Measurements from ENCODE around the gene NRDC. TPM values are rescaled to one million over a fixed set of nuclear protein-coding genes. Genes with fewer than 3 reads are reported as not detected.
"Not testable (repeated sequence)": the region's sequence is repeated elsewhere in the genome, so short reads cannot be mapped to it uniquely, and the experiment has no call there.

The NRDC gene
- total RNA-seq, 2 donors from 2014 or later, result 80.7 to 83.5 TPM

GRCh38 chr1:51898090-51898734, 19.7 kb upstream of the NRDC start:
- intact Hi-C loops (cut with DNase I, micrococcal nuclease), result no loop called here
- no peak for DNase-seq
- no peak for ATAC-seq

- intact Hi-C loops (cut with DNase I, micrococcal nuclease), result loop anchor here in 1 of 2 donors (2.0 kb wide), 1 partner anchor 105 kb away; no protein-coding TSS in a partner anchor
- DNase-seq, result no peak
- ATAC-seq, result no peak
Observed at GRCh38 chr1:51897699-51898031, 19.1 kb upstream of the NRDC start.

GRCh38 chr1:51894748-51895147, 16.2 kb upstream of the NRDC start:
- intact Hi-C loops (cut with DNase I, micrococcal nuclease); ATAC-seq; DNase-seq: not testable (repeated sequence)

- ATAC-seq (no peak), DNase-seq (no peak)
- intact Hi-C loops (cut with DNase I, micrococcal nuclease), result no loop called here
Observed at GRCh38 chr1:51878308-51878615, 265 bp downstream of the NRDC start.

GRCh38 chr1:51877434-51878307, 856 bp downstream of the NRDC start:
- peak in 1 of 2 donors; percentile 41 for DNase-seq
- ATAC-seq, result peak; percentile 24
- intact Hi-C loops (cut with DNase I, micrococcal nuclease), result no loop called here

- no peak for ATAC-seq
- intact Hi-C loops (cut with DNase I, micrococcal nuclease), result no loop called here
- no peak for DNase-seq
Observed at GRCh38 chr1:51875836-51876235, 2.7 kb downstream of the NRDC start.

- intact Hi-C loops (cut with DNase I, micrococcal nuclease), result no loop called here
- DNase-seq, result no peak
- ATAC-seq, result peak; percentile 22
Observed at GRCh38 chr1:51875291-51875772, 3.2 kb downstream of the NRDC start.

GRCh38 chr1:51873270-51873669, 5.3 kb downstream of the NRDC start:
- DNase-seq; ATAC-seq; intact Hi-C loops (cut with DNase I, micrococcal nuclease): not testable (repeated sequence)

- no peak for DNase-seq
- no peak for ATAC-seq
- intact Hi-C loops (cut with DNase I, micrococcal nuclease), result no loop called here
Observed at GRCh38 chr1:51871351-51871975, 7.1 kb downstream of the NRDC start.

GRCh38 chr1:51870603-51871350, 7.8 kb downstream of the NRDC start:
- ATAC-seq, result no peak

GRCh38 chr1:51867479-51868232, 10.9 kb downstream of the NRDC start:
- intact Hi-C loops (cut with DNase I, micrococcal nuclease), result no loop called here
- no peak for DNase-seq
- no peak for ATAC-seq

More at GRCh38 chr1:51870603-51871350, 7.8 kb downstream of the NRDC start:
- intact Hi-C loops (cut with DNase I, micrococcal nuclease), result no loop called here
- no peak for DNase-seq

- DNase-seq (no peak), ATAC-seq (no peak)
- intact Hi-C loops (cut with DNase I, micrococcal nuclease), result no loop called here
Observed at GRCh38 chr1:51863384-51863783, 15.1 kb downstream of the NRDC start.

GRCh38 chr1:51861669-51862068, 16.9 kb downstream of the NRDC start:
- intact Hi-C loops (cut with DNase I, micrococcal nuclease), result no loop called here
- DNase-seq, result no peak

GRCh38 chr1:51859735-51860134, 18.8 kb downstream of the NRDC start:
- no peak for ATAC-seq

More at GRCh38 chr1:51861669-51862068, 16.9 kb downstream of the NRDC start:
- no peak for ATAC-seq

GRCh38 chr1:51859333-51859732, 19.2 kb downstream of the NRDC start:
- DNase-seq, result no peak
- intact Hi-C loops (cut with DNase I, micrococcal nuclease), result no loop called here
- no peak for ATAC-seq

More at GRCh38 chr1:51859735-51860134, 18.8 kb downstream of the NRDC start:
- intact Hi-C loops (cut with DNase I, micrococcal nuclease), result no loop called here
- no peak for DNase-seq

- no peak for ATAC-seq
- DNase-seq, result no peak
- intact Hi-C loops (cut with DNase I, micrococcal nuclease), result no loop called here
Observed at GRCh38 chr1:51858892-51859291, 19.6 kb downstream of the NRDC start.

- intact Hi-C loops (cut with DNase I, micrococcal nuclease), result no loop called here
- DNase-seq, result no peak
Observed at GRCh38 chr1:51856745-51857144, 21.8 kb downstream of the NRDC start.

GRCh38 chr1:51855624-51856023, 22.9 kb downstream of the NRDC start:
- intact Hi-C loops (cut with DNase I, micrococcal nuclease), result no loop called here
- no peak for DNase-seq

More at GRCh38 chr1:51856745-51857144, 21.8 kb downstream of the NRDC start:
- no peak for ATAC-seq

More at GRCh38 chr1:51855624-51856023, 22.9 kb downstream of the NRDC start:
- ATAC-seq, result no peak
